ENCODE results near the gene ATP2B2.

The ATP2B2 gene

GRCh38 chr3:10522646-10523303, 17.4 kb upstream of the ATP2B2 start:
- no peak for TF ChIP-seq POLR2A (IDR thresholded peaks at IDR 0.05; ENCODE audit: low read depth, low read length)
- no peak for FAIRE-seq
- no peak for DNase-seq (ENCODE audit: insufficient read length, low spot score)

- DNase-seq (ENCODE audit: insufficient read length, low spot score) (no peak), FAIRE-seq (no peak)
Observed at GRCh38 chr3:10521772-10522441, 16.5 kb upstream of the ATP2B2 start.

GRCh38 chr3:10520072-10520471, 14.7 kb upstream of the ATP2B2 start:
- no peak for TF ChIP-seq POLR2A (IDR thresholded peaks at IDR 0.05; ENCODE audit: low read depth, low read length)
- DNase-seq (ENCODE audit: insufficient read length, low spot score) (no peak), FAIRE-seq (no peak)

More at GRCh38 chr3:10521772-10522441, 16.5 kb upstream of the ATP2B2 start:
- TF ChIP-seq POLR2A (IDR thresholded peaks at IDR 0.05; ENCODE audit: low read depth, low read length), result no peak

- FAIRE-seq (no peak), DNase-seq (ENCODE audit: insufficient read length, low spot score) (no peak)
- TF ChIP-seq POLR2A (IDR thresholded peaks at IDR 0.05; ENCODE audit: low read depth, low read length), result no peak
Observed at GRCh38 chr3:10519236-10519635, 13.8 kb upstream of the ATP2B2 start.

- no peak for TF ChIP-seq POLR2A (IDR thresholded peaks at IDR 0.05; ENCODE audit: low read depth, low read length)
- peak; percentile 87 for DNase-seq (ENCODE audit: insufficient read length, low spot score)
- FAIRE-seq, result peak; percentile 67
Observed at GRCh38 chr3:10518506-10519150, 13.2 kb upstream of the ATP2B2 start.

GRCh38 chr3:10517627-10518026, 12.2 kb upstream of the ATP2B2 start:
- no peak for FAIRE-seq
- TF ChIP-seq POLR2A (IDR thresholded peaks at IDR 0.05; ENCODE audit: low read depth, low read length), result no peak
- no peak for DNase-seq (ENCODE audit: insufficient read length, low spot score)

- TF ChIP-seq POLR2A (IDR thresholded peaks at IDR 0.05; ENCODE audit: low read depth, low read length), result no peak
- no peak for FAIRE-seq
- no peak for DNase-seq (ENCODE audit: insufficient read length, low spot score)
Observed at GRCh38 chr3:10516544-10517452, 11.4 kb upstream of the ATP2B2 start.

- no peak for TF ChIP-seq POLR2A (IDR thresholded peaks at IDR 0.05; ENCODE audit: low read depth, low read length)
- FAIRE-seq (no peak), DNase-seq (ENCODE audit: insufficient read length, low spot score) (no peak)
Observed at GRCh38 chr3:10515884-10516495, 10.6 kb upstream of the ATP2B2 start.

- no peak for DNase-seq (ENCODE audit: insufficient read length, low spot score)
- TF ChIP-seq POLR2A (IDR thresholded peaks at IDR 0.05; ENCODE audit: low read depth, low read length), result no peak
- no peak for FAIRE-seq
Observed at GRCh38 chr3:10515396-10515795, 10.0 kb upstream of the ATP2B2 start.

- no peak for TF ChIP-seq POLR2A (IDR thresholded peaks at IDR 0.05; ENCODE audit: low read depth, low read length)
- DNase-seq (ENCODE audit: insufficient read length, low spot score) (no peak), FAIRE-seq (no peak)
Observed at GRCh38 chr3:10514407-10515069, 9.2 kb upstream of the ATP2B2 start.

GRCh38 chr3:10513306-10513705, 7.9 kb upstream of the ATP2B2 start:
- no peak for DNase-seq (ENCODE audit: insufficient read length, low spot score)
- no peak for FAIRE-seq
- TF ChIP-seq POLR2A (IDR thresholded peaks at IDR 0.05; ENCODE audit: low read depth, low read length), result no peak

GRCh38 chr3:10512687-10513086, 7.3 kb upstream of the ATP2B2 start:
- DNase-seq (ENCODE audit: insufficient read length, low spot score), result no peak
- FAIRE-seq, result no peak
- TF ChIP-seq POLR2A (IDR thresholded peaks at IDR 0.05; ENCODE audit: low read depth, low read length), result no peak
